ENCODE measurements around the gene THAP10.
"Not testable (repeated sequence)": the region's sequence is repeated elsewhere in the genome, so short reads cannot be mapped to it uniquely, and the experiment has no call there.

The THAP10 gene

DNA sequence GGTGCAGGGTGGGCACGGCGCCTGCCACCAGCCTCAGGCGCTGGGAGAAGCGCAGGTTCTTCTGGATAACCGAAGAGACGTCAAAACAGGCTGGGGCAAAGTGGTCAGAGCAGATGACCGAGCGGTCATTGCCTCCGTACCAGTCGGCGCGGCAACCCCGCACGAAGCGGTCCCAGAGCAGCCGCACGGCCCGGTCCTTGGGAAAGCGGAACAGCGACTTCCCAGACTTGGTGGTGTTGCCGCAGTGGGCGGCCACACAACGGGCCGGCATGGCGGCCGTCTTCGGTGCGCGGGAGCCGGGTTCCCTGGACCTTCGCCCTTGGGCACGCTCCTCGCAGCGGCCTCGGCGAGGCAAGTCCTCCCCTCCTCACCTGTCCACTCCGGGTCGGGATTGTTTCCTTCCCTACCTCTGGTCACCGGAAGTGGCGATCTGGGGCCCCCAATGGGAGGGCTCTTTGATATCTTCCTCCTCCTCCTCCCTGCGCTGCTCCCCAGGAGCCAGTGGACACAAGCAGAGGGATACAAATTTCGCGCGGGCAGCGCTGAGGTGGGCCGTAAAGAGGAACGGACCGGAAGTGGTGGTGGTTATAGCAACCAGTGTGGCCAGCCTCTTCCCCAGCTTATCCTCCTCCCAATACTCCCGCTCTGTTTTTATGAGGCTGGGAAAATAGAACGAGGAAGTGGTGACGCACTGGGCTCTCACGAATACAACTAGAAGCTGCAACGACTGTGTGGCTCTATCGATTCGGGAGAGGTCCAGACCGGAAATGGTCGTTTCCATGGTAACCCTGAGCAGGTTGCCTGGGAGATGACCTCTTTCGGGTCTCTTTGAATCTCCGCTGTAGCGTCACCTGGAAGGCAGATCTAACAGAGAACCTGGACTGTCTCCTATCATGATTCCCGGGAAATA lies at the start of gene THAP10, which contains the start of gene LRRC49:
THAP10 (minus strand) TSS at position 432 of the 910 bp plus-strand sequence; CDS start at position 271, 161 bp downstream.
LRRC49 (plus strand) TSS at position 825 of the 910 bp plus-strand sequence; CDS start at position 894, 69 bp downstream.
- peak; percentile 54 for DNase-seq

DNA sequence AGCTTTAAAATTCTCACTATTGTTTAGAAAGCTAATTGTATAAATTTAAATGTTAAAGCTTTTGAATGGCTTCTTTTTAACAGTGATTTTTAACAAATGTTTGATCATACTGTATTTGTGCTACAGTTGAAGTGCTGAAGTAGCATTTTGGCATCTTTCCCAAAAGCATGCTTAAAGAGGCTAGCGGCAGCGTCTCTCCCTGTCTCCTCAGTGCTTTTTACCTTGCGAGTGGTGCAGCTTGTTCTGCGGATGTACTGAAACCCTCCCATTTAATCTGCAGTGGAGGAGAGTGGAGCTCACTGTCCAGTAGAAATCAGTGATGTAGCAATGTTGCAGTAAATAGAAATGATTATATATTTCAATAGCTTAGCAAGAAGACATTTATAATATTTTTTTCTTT lies 44.1 kb upstream of the THAP10 start:
- DNase-seq, result no peak

DNA sequence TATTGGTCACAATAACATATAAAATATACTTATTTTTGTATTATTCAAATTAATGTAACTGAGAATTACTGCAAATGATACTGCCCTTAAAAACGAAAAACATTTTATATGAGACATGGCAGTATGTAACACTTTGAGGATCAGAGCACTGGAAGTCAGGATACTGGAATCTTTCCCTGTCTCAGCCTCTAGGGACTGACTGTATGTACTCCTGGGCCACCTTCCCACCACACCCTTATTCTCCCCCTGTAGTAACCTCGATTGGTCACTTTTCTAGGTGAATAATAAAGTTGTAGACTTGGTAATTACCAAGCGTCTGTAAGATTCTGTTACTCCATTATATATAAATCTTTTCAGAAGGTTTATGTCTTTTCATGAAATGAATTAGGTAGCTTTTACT lies 43.4 kb upstream of the THAP10 start:
- no peak for DNase-seq

DNA sequence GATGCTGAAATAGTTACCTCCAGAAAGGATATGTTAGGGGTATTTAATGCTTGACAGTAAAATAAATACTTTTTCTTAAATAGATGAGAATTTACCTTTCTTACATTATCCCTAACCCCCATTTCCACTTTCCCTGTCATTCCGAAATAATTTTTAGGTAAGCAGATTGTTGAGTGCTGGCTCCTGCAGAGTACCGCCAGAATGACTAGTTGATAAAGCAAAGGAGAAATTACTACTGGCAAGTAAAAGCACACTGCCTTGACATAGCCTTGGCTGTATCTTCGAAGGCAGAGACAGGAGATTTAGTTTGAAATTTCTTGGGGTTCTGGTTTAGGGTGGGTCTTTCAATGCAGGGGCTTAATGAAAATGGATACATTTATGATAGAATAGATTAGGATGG lies 41.2 kb upstream of the THAP10 start:
- DNase-seq, result no peak

DNA sequence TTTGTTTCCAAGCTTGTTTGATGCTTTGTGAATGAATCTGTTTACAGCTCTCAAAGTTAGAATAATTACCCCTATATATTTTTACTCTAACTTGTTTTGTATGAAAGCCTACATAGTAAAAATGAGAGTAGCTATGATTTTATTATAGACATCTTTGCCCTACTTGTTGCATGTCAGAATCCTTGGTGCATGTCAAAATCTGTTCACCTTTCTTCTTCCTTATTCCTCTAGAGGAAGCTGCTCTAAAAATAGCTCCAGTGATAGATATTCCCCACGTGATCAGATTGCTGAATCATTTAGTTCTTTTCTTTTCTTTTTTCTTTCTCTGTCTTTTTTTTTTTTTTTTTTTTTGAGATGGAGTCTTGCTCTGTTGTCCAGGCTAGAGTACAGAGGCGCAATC lies 40.2 kb upstream of the THAP10 start:
- DNase-seq, result no peak

DNA sequence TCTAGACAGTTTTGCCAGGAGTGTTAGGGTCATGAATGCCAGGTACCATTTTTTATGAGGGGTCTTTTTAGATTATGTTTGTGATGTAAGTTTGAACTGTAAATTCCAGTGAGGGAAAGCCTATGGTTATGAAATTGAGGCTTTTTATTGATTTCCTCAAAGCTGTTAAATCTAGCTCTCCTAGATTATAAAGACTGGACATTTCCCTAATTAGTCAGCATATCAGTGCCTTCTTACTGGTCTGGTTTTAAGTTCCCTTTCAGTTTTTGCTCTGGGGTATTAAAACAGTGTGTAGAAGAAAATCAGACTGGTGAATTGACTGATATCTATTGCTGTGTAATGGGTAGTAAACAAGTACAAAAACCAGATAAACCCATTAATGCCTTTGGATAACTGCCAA lies 39.6 kb upstream of the THAP10 start:
- DNase-seq, result no peak

DNA sequence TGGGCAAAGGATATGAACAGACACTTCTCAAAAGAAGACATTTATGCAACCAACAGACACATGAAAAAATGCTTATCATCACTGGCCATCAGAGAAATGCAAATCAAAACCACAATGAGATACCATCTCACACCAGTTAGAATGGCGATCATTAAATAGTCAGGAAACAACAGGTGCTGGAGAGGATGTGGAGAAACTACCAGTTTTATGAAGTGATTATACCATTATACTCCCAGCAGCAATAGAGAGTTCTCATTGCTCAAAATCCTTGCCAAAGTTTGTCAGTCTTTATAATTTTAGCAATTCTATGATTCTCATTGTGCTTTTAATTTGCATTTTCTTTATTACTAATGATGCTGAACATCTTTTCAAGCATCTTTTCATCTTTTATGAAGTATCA lies 34.7 kb upstream of the THAP10 start:
- not testable (repeated sequence) for DNase-seq

DNA sequence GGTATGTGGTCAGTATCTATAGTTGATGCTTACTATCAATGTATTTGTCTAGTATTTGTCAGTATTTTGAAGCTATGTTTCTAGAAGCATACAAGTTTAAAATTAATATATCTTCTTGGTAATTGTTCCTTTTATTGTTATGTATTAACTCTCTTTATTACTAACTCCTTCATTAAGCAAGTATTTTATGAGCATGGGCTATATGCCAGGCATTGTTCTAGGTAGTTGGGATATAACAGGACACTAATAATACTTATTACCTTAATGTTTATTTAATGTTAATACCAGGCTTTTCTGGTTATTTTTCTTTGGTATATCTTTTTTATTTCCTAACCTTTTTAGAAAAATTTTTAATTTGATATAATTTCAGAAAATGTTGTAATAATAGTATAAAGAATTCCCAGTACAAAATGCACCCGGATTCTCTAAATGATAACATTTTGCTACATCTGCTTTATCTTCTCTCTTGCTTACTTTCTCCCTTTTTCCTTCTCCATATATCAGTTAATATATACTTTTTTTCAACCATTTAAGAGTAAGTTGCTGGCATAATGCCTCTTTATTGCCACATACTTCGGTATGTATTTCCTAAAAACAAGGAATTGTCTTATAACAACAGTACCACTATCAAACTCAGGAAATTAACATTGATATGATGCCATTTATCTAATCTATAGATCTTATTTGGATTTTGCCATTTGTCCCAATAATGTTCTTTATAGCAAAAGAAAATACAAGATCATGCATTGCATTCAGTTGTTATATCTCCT lies 31.3 kb upstream of the THAP10 start:
- DNase-seq, result no peak

DNA sequence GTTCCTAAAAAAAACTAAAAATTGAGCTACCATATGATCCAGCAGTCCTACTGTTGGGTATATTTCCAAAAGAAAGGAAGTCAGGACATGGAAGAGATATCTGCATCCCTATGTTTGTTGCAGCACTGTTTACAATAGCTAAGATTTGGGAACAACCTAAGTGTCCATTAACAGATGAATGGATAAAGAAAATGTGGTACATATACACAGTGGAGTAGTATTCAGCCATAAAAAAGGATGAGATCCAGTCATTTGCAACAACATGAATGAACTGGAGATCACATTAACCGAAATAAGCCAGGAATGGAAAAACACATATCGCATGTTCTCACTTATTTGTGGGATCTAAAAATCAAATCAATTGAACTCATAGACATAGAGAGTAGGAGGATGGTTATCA lies 29.9 kb upstream of the THAP10 start:
- no peak for DNase-seq

DNA sequence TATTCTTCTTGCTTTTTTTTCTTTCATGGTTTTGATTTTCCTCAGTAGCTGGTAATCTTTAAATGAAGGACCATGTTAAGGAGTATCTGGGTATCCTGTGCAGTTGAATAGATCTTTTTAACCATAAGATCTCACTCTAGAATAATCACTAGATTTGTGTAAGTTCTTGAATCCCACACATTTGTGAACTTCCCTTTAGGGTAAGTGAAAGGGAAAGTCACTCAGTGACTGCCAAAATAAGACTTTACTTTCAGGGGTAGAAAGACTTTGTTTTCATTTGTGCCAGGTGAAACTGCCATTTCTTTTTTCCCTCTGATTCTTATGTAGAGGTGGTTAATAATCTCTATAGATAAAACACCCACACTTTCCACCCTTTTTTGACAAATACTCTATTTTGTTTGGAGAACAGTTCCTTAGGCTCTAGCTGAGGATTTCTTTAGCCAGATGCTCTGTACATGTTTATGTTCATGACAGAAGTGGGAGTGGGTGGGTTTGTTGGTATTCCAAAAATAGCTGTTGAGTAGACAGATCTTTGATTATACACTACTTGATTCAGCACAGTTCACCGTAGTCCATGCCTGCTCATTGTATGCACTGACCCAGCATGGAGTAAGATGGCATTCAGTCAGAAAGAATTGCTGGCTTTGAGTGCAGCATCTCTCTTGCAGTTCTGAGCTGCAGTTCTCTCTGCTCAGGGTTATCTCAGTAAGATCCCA lies 28.9 kb upstream of the THAP10 start:
- DNase-seq, result no peak

DNA sequence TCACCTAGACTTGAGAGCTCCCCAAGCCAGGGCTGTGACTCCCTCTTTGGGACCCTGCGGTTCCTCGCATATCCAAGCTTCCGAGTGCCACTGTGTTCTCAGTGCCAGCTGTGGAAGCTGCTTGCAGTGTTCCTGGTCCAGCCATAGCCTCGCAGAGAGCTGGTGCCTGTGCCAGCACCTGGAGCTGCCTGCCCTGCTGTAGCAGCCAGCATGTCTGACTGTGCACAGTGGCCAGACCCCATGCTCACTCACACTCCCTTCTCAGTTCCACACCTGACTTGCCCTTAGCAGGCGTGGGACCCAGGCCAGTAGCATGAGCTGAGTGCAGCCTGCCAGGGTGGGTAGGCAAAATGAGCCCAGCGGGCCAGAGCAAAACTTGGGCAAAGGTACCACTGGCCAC lies 25.7 kb upstream of the THAP10 start:
- no peak for DNase-seq

DNA sequence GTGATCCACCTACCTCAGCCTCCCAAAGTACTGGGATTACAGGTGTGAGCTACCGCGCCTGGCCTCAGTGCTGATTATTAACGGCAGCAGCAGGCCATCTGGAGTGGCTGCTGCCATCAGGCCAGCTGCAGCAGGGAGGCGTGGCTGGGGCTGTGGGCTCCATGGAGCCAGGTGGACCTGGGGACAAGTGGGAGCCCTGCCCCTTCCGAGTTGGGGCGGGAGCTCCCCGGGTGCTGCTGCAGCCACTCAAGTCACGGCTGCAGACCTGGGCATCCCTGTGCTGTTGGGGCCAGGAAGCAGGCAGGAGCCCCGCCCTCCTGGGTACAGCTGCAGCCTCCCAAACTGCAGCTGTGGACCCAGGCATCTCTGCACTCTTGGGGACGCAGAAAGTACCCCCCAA lies 24.3 kb upstream of the THAP10 start:
- no peak for DNase-seq

DNA sequence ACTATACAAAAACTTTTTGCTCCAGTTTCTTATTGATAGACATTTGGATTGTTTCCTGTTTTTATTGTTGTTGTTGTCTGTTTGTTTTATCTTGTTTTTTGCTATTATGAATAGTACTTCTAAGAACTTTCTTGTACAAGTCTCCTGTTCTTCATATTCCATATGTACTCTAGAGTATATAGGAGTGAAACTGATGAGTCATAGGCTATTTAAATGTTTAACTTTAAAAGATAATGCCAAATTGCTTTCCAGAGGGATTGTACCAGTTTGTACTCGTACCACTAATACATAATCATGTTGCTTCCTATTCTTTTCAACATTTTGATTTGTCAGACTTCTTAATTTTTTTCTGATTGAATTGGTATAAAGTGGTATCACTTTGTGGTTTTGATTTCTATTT lies 20.0 kb upstream of the THAP10 start:
- DNase-seq, result no peak

DNA sequence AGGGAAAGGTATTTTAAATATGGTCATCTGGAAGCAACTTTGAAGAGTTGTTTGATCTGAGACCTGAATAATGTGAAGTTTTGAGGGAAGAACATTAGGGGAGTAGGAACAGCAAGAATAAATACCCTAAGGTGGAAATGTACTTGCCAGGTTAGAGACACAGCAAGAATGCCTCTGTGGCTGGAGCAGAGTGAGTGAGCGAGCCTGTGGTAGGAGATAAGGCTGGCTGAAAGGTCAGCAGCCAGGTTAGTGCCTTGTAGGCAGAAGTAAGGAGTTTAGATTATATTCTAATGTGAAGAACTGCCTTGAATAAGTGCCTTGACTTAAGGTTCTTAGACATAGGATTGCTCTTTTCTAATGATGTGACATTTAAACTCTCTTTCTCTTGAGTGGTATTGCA lies 18.7 kb upstream of the THAP10 start:
- no peak for DNase-seq

DNA sequence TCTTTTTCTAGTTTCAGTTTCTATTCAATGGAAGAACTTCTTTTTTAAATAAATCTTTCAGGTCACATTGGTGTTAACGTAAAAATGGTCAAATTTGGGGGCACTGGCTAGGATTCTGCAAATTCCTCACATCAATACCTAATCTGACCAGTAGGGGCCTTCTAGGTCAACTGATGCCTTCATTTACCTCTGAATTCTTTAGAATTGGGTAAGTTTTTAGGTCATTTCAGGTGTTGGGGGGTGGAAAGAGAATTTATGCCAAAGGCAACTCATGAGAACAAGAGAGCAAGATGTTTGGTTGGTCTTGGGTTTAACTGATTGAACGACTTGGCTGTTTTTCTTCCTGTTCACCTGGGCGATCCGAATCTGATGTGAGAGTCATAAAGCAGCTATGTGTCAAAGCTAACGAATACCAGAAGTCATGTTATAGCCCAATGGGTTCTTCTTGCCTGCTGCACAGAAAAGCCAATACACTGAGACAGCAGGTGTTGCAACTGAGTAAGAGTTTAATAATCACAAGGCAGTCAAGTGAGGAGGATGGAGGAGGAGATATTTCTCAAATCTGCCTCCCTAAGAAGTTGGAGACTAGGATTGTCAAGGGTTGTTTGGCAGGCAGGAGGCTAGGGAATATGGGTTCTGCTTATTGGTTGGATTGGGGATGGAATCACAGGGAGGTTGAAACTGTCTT lies 15.7 kb upstream of the THAP10 start:
- no peak for DNase-seq

DNA sequence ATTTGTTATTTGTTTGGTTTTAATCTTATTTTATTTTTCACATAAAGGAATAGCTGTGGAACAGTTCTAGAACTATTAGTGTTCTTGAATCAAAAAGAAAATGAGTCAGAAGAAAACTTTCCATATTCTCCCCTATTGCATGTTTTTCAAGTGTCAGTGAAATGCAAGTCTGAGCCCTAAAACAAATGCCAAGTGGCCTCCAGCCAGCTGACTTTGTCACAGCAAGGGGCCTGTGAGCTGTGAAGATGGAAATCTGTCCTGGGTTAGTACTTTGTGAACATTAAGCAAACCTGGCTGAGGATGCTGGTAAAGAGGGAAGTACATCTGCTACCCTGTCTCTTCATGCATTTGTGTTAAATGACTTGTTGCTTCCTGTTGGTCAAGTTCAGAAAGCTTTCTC lies 14.6 kb upstream of the THAP10 start:
- no peak for DNase-seq

DNA sequence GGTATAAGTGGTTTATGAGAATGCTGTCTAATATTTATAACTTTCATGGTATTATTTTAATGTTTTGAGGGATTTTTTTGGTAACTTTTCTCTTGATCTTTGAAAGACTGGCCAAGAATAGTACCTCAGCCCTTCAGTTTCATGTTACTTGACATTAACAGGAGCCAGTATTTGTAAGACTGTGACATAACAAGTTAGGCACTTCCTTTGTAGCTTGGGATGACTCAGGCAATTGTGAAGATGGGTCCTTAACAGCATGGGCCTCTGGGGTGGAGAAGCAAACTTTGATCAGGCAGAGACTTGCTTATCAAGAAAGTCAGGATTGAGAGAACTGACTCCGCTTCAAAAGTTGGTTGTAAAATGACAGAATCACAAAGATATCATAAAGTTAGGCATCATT lies 9.9 kb upstream of the THAP10 start:
- no peak for DNase-seq

DNA sequence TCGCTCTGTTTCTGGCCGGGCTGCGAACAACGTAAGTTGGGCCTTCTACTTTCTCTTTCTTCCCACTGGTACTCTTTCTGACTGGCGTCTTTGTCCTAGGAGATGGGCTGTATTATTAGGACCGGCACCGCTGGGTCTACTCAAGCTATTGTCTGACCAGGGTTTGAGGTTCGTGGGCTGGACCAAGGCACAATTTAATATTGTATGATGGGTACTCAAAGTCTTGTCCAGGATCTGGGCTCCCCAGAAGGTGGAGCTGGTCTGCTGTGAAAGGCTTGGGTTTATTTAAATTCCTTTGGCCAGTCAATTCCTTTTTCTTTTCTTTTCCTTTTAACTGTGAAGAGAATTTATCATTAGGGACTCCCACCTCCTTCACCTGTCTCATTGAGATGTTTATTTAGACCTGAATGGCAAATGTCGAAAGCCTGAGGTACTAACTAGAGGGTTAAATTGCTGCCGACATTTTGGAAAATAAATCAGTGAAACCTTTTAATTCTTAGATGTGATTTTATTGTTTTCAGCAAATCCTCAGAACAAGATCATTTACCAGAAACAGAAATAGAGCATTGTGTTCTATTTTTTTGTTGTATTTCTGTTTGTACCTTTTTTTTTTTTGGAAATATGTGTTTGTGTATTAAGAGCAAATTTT lies 803 bp upstream of the THAP10 start:
- no peak for DNase-seq

DNA sequence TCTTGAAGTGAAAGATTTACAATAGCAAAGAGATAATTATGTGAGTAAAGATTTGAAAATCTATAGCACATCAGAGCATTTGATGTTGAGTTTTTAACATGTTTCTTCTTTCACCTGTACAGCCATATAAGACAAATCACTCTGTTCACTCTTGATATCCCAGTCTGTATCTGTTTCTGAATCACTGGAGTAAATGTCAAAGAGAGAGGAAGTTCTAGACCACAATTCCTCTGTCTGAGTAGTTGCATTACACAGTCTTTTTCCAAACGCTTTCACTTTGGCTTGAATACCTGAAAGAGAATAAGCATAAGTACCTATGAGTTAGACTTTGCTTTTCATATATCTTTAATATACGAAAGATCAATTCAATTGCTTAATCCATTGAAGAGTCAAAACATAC lies 9.9 kb downstream of the THAP10 start:
- DNase-seq, result no peak

DNA sequence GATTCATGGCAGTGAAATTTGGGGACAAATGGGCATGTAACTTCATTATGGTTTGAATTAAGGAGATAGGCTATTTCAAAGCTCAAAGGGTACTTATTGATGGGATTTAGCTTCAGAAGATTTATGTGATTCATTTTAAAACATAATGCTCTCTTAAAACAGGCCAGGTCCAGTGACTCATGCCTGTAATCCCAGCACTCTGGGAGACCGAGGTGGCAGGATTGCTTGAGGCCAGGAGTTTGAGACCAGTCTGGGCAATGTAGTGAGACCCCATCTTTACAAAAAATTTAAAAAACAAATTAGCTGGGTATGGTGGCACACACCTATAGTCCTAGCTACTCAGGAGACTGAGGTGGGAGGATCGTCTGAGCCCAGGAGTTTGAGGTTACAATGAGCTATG lies 11.5 kb downstream of the THAP10 start:
- no peak for DNase-seq

DNA sequence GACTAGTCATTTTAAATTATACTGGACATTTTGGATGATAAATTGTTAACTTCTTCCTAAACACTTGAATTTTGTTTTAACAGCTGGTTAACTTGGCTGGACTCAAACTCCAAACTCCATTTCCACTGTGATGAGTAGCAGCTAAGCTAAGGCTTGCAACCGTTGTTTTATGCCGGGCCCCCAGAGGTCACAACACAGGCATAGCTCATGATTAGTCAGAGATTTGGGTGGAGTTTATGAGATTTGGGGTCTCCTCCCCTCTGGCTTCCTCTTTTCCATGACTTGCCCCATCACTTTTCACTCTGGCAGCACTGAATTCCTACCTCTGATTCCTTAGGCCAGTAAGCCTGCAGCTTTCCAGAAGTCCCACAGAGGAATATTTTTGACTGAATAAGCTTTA lies 12.8 kb downstream of the THAP10 start:
- DNase-seq, result no peak

DNA sequence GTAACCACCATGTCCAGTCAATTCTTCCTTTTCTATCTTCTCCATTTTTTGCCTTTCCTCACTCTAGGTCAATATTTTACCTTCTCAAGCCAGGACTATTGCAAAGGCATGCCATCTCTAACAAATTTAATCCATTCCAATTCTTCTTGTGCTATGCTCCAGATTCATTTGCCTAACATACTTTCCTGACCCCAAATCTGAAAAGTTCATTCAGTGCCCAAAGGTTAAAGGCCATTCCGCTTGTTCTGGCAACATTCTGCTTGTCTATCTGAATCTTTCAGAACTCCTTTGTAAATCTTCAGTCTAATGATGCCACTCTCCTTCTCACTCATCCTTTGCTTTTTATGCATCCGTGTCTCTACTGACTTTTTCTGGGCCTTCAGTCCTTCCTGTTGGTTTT lies 15.6 kb downstream of the THAP10 start:
- DNase-seq, result no peak
